PC-3 (cell line): ENCODE data around the gene TIAM2. TPM values are rescaled to one million over a fixed set of nuclear protein-coding genes. Genes with fewer than 3 reads are reported as not detected.

Source experiments
- ATAC-seq: fragments of 200-7000 bp; cut with Tn5 transposase; 2 replicates; pipeline ENCODE4 v1.9.1; 2020; ENCODE audit warnings: mild to moderate bottlenecking, moderate library complexity
- BruUV-seq: library from RNA; stranded (reverse); fragments of 400-500 nt; replicated peaks from 2 replicates; lab custom pipeline; 2021; lab: Mats Ljungman, UMichigan
- CTCF ChIA-PET: fragments of 300-600 bp; sonication (Branson Sonifier 250); formaldehyde crosslinking; loops from one replicate; lab custom pipeline; 2022; ENCODE audit warnings: antibody characterized with exemption; lab: Charles Lee
- POLR2A ChIA-PET: fragments of 300-600 bp; sonication (Branson Sonifier 250); formaldehyde crosslinking; loops from one replicate; lab custom pipeline; 2022; ENCODE audit warnings: antibody characterized with exemption; ENCODE audit not compliant: unreplicated experiment; lab: Charles Lee
- DNase-seq: peaks from one replicate; pipeline ENCODE4 v3.0.0-alpha.2; 2015
- H2AFZ ChIP-seq: fragments of 300-600 bp; sonication (generic); 2 replicates; pipeline ENCODE4 v1.6.0; 2016; ENCODE audit warnings: antibody characterized with exemption, low read length
- H3F3A ChIP-seq: fragments of 300-600 bp; sonication (generic); one replicate; pipeline ENCODE4 v1.6.0; 2017; ENCODE audit warnings: antibody characterized with exemption, low read length, control low read depth, mild to moderate bottlenecking; ENCODE audit not compliant: unreplicated experiment
- H3K27ac ChIP-seq: fragments of 300-600 bp; sonication (generic); 2 replicates; pipeline ENCODE4 v1.5.1; 2016; ENCODE audit warnings: mild to moderate bottlenecking, low read length
- H3K27me3 ChIP-seq: fragments of 300-600 bp; sonication (generic); 2 replicates; pipeline ENCODE4 v1.6.1; 2016; ENCODE audit warnings: low read length, mixed read lengths
- H3K36me3 ChIP-seq: fragments of 300-600 bp; sonication (generic); 2 replicates; pipeline ENCODE4 v1.6.1; 2016; ENCODE audit warnings: low read depth, mixed run types, low read length, mixed read lengths
- H3K4me1 ChIP-seq: fragments of 300-600 bp; sonication (generic); 2 replicates; pipeline ENCODE4 v1.5.1; 2016; ENCODE audit warnings: low read length; ENCODE audit not compliant: insufficient read depth
- H3K4me2 ChIP-seq: fragments of 300-600 bp; sonication (generic); 2 replicates; pipeline ENCODE4 v1.6.0; 2016; ENCODE audit warnings: low read length
- H3K4me3 ChIP-seq: fragments of 300-600 bp; sonication (generic); 2 replicates; pipeline ENCODE4 v1.5.1; 2016; ENCODE audit warnings: mild to moderate bottlenecking, low read length, mixed read lengths
- H3K79me2 ChIP-seq: fragments of 300-600 bp; sonication (generic); 2 replicates; pipeline ENCODE4 v1.6.1; 2017; ENCODE audit warnings: low read length, mixed read lengths
- H3K9ac ChIP-seq: fragments of 300-600 bp; sonication (generic); 2 replicates; pipeline ENCODE4 v1.6.0; 2016; ENCODE audit warnings: mild to moderate bottlenecking, low read length
- H3K9me2 ChIP-seq: fragments of 300-600 bp; sonication (generic); replicated peaks from 2 replicates; pipeline ENCODE4 v1.6.1; 2016; ENCODE audit warnings: mixed run types, low read length, mixed read lengths
- H3K9me3 ChIP-seq: fragments of 300-600 bp; sonication (generic); 2 replicates; pipeline ENCODE4 v1.6.1; 2016; ENCODE audit warnings: low read length, mixed read lengths
- H4K20me1 ChIP-seq: fragments of 300-600 bp; sonication (generic); 2 replicates; pipeline ENCODE4 v1.6.1; 2016; ENCODE audit warnings: low read length, mixed read lengths
- CTCF ChIP-seq: fragments of 300-600 bp; sonication (generic); conservative IDR thresholded peaks from 2 replicates; pipeline ENCODE4 v1.5.1; 2017; ENCODE audit warnings: antibody characterized with exemption, low read depth, mild to moderate bottlenecking, low read length
- EZH2 ChIP-seq: fragments of 300-600 bp; sonication (generic); IDR thresholded peaks from one replicate; pipeline ENCODE4 v1.6.1; 2017; ENCODE audit warnings: antibody characterized with exemption, mild to moderate bottlenecking, low read length; ENCODE audit not compliant: unreplicated experiment
- EZH2phosphoT487 ChIP-seq: fragments of 300-600 bp; sonication (generic); IDR thresholded peaks from 2 replicates; pipeline ENCODE4 v1.6.1; 2018; ENCODE audit warnings: mild to moderate bottlenecking, antibody characterized with exemption, low read length, borderline replicate concordance
- intact Hi-C: fragments of 100-400 bp; cut with micrococcal nuclease; formaldehyde crosslinking; loops from 2 replicates; pipeline ENCODE4 v1.9.0; 2023
- total RNA-seq: library from RNA; depleted of rRNA; stranded (reverse); fragments of >200 nt; gene quantifications from 2 replicates; pipeline ENCODE4 v1.2.3, GENCODE V29; 2014

Gene TIAM2
- total RNA-seq, 1 experiment from 2014 or later = 4.5 TPM

GRCh38 chr6:154951345-154952200 is 43.5 kb upstream of the TIAM2 start:
- ChIA-PET CTCF (no interaction called here), POLR2A (no interaction called here)
- no peaks in the 10 kb centered on the region for H3K9me3 ChIP-seq
- no peaks in the 10 kb centered on the region for H3F3A ChIP-seq
- no peak overlapping the region for H3K4me3 ChIP-seq
- H3K9me2 ChIP-seq = no peaks in the 10 kb centered on the region
- intact Hi-C loops = no loop called here
- no peak overlapping the region for H3K4me2 ChIP-seq
- no peaks in the 10 kb centered on the region for H4K20me1 ChIP-seq
- no peak overlapping the region for H3K9ac ChIP-seq
- BruUV-seq = no TSS peak
- no peaks in the 10 kb centered on the region for H3K27me3 ChIP-seq
- ATAC-seq (peak; percentile 37; the same call in 1 of the 2 replicates), DNase-seq (peak; percentile 10)
- no peak overlapping the region for H3K27ac ChIP-seq
- TF ChIP-seq EZH2 (no peak), EZH2phosphoT487 (no peak), CTCF (no peak)
- H3K79me2 ChIP-seq = no peaks in the 10 kb centered on the region
- H2AFZ ChIP-seq = no peak overlapping the region
- no peaks in the 10 kb centered on the region for H3K36me3 ChIP-seq
- no peaks in the 10 kb centered on the region for H3K4me1 ChIP-seq

DNA sequence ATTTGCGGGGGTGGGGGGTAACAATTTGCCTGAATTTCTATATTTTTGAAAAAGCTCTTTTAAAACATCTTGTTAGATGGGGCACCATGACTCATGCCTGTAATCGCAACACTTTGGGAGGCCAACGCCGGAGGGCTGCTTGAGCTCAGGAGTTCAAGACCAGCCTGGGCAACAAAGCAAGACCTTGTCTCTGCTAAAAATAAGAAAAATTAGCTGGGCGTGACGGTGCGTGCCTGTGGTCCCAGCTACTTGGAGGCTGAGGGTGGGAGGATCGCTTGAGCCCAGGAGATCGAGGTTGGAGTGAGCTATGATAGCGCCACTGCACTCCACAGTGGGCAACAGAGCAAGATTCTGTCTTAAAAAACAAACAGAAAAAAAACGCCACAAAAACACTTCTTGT is 41.5 kb upstream of the TIAM2 start:
- no TSS peak for BruUV-seq
- ATAC-seq (no peak), DNase-seq (no peak)
- no peaks in the 10 kb centered on the region for H3F3A ChIP-seq
- H4K20me1 ChIP-seq = no peaks in the 10 kb centered on the region
- no peak overlapping the region for H3K9ac ChIP-seq
- H3K9me3 ChIP-seq = no peaks in the 10 kb centered on the region
- intact Hi-C loops = no loop called here
- no peaks in the 10 kb centered on the region for H3K4me1 ChIP-seq
- no peak overlapping the region for H3K4me3 ChIP-seq
- H3K36me3 ChIP-seq = no peaks in the 10 kb centered on the region
- ChIA-PET CTCF (no interaction called here), POLR2A (no interaction called here)
- no peaks in the 10 kb centered on the region for H3K9me2 ChIP-seq
- H3K27ac ChIP-seq = no peak overlapping the region
- no peak overlapping the region for H2AFZ ChIP-seq
- H3K27me3 ChIP-seq = no peaks in the 10 kb centered on the region
- no peak for TF ChIP-seq EZH2
- TF ChIP-seq EZH2phosphoT487 = no peak
- no peak for TF ChIP-seq CTCF
- H3K4me2 ChIP-seq = no peak overlapping the region
- H3K79me2 ChIP-seq = no peaks in the 10 kb centered on the region

DNA sequence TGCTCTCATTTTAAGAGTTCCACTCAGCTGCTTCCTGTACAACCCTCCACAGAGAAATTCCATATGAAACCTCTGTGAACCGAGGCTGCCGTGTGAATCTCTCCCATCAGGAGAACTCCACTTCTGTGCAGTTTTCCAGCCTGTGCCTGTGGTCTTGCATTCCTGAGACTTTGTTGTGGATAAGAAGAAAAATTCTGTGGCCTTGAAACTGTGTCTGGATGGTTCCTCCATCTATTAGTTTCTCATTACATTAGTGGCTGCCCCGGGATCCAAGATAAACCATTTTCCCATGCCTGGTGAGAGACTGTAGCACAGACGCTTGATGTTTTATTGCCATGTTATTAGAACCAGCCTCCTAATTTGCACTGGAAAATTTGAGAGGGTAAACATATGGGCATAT is 40.8 kb upstream of the TIAM2 start:
- H3K9ac ChIP-seq = no peak overlapping the region
- H3K36me3 ChIP-seq = no peaks in the 10 kb centered on the region
- intact Hi-C loops = no loop called here
- TF ChIP-seq EZH2 (no peak), EZH2phosphoT487 (no peak), CTCF (no peak)
- BruUV-seq = no TSS peak
- H3K79me2 ChIP-seq = no peaks in the 10 kb centered on the region
- H3K4me1 ChIP-seq = no peaks in the 10 kb centered on the region
- CTCF ChIA-PET = no interaction called here
- no peaks in the 10 kb centered on the region for H3K9me3 ChIP-seq
- ATAC-seq (no peak), DNase-seq (no peak)
- no peak overlapping the region for H3K4me3 ChIP-seq
- H3K27ac ChIP-seq = no peak overlapping the region
- H3K4me2 ChIP-seq = no peak overlapping the region
- H3K9me2 ChIP-seq = no peaks in the 10 kb centered on the region
- no peaks in the 10 kb centered on the region for H4K20me1 ChIP-seq
- POLR2A ChIA-PET = no interaction called here
- H3F3A ChIP-seq = no peaks in the 10 kb centered on the region
- no peak overlapping the region for H2AFZ ChIP-seq
- no peaks in the 10 kb centered on the region for H3K27me3 ChIP-seq
